NB4 (cell line): ENCODE results near the gene LRRC55.

Experiments
- DNase-seq: peaks from one replicate; pipeline ENCODE4 v3.0.0; 2010; ENCODE audit warnings: low read depth
- H3K4me3 ChIP-seq: one replicate; pipeline ENCODE4 v1.5.1; 2011; ENCODE audit warnings: mild to moderate bottlenecking, low read depth, low read length, moderate library complexity
- MYC ChIP-seq: IDR thresholded peaks from 2 replicates; pipeline ENCODE4 v1.6.1; 2011; ENCODE audit warnings: low read depth, low read length
- POLR2A ChIP-seq: IDR thresholded peaks from 2 replicates; pipeline ENCODE4 v1.6.1; 2011; ENCODE audit warnings: mild to moderate bottlenecking; ENCODE audit not compliant: insufficient read length; ENCODE audit errors: extremely low read depth
- TF ChIP-seq, protein P1 (sequence below): IDR thresholded peaks from one replicate; pipeline ENCODE4 v1.5.1; 2012; ENCODE audit warnings: low read depth, low read length
- TF ChIP-seq, protein P2 (sequence below): IDR thresholded peaks from 2 replicates; pipeline ENCODE4 v1.6.1; 2011; ENCODE audit warnings: low read depth, low read length

LRRC55 gene

DNA sequence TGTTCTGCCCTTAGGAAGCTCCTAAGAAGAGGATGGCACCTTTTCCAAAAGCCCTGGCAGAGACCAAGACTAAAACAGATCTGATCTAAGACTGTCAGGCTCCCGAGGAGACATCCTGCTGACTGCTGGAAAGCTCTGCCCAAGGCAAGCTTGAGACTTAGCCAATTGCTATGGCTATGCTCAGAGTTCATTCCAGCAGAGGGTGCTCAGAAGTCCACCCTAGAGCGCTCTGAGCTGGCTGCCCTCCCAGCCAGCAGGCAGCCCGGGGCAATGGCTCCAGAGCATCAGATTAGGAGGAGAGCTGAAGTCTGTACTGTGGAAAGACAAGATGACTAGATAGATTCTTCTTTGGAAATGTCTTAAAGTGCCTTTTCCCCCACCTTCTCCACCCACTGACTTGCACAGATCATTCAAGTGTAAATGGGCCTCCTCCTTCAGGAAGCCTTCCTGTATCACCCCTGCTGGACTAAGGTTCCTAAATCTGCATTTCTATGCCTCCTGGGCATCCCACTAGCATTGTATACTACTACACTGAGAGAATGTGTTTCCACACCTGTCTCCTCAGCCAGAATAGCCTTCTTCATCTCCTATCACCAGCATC is 23.4 kb downstream of the LRRC55 start:
- TF ChIP-seq, protein P1, sequence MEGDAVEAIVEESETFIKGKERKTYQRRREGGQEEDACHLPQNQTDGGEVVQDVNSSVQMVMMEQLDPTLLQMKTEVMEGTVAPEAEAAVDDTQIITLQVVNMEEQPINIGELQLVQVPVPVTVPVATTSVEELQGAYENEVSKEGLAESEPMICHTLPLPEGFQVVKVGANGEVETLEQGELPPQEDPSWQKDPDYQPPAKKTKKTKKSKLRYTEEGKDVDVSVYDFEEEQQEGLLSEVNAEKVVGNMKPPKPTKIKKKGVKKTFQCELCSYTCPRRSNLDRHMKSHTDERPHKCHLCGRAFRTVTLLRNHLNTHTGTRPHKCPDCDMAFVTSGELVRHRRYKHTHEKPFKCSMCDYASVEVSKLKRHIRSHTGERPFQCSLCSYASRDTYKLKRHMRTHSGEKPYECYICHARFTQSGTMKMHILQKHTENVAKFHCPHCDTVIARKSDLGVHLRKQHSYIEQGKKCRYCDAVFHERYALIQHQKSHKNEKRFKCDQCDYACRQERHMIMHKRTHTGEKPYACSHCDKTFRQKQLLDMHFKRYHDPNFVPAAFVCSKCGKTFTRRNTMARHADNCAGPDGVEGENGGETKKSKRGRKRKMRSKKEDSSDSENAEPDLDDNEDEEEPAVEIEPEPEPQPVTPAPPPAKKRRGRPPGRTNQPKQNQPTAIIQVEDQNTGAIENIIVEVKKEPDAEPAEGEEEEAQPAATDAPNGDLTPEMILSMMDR, result no peak
- TF ChIP-seq, protein P2, sequence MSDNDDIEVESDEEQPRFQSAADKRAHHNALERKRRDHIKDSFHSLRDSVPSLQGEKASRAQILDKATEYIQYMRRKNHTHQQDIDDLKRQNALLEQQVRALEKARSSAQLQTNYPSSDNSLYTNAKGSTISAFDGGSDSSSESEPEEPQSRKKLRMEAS, result no peak
- TF ChIP-seq POLR2A, result no peak
- TF ChIP-seq MYC, result no peak
- peak; percentile 12 for DNase-seq
- H3K4me3 ChIP-seq, result no peak overlapping the region

DNA sequence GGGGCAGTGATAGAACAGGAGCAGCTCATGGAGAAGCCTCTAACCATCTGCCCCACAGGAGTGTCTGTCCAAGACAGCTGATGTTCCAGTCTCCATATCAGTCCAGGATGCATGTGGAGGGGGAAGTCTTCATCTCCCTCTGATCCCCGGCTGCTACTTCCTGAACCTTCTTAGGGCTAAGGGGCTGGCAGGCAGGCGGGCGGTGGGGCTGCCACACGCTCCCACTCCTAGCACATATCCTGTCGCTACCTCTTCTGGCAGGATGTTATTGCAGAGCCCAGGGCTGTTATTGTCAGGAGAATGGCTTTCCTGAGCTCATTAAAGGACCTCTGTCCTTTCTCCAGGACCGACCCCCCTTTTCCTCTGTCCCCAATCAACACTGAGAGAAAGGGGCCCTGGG is 25.4 kb downstream of the LRRC55 start:
- TF ChIP-seq, protein P2, result no peak
- TF ChIP-seq POLR2A, result no peak
- no peak for TF ChIP-seq MYC
- TF ChIP-seq, protein P1, result no peak
- no peak overlapping the region for H3K4me3 ChIP-seq

DNA sequence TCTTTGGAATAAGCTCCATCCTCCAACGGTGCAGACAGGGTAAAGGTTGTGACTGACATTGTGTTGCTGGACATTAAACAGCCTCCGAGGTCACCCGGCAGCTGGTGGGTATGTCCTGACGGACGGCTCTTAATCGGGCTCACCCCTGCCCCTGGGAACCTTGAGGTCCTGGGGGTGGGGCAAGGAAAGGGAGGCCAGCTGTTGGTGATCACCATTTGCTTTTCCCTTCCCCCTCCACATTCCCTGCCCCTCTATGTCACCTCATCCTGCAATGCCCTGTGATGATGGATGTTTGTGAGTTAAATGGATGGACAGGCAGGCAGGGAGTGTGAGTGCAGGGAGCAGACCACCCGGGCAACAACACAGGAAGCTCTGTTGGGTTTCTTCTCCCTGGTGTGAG is 29.0 kb downstream of the LRRC55 start:
- TF ChIP-seq, protein P2, result no peak
- TF ChIP-seq POLR2A, result no peak
- TF ChIP-seq MYC, result no peak
- TF ChIP-seq, protein P1, result no peak
- no peak for DNase-seq

More for the DNA sequence above, 25.4 kb downstream of the LRRC55 start:
- DNase-seq, result no peak

DNA sequence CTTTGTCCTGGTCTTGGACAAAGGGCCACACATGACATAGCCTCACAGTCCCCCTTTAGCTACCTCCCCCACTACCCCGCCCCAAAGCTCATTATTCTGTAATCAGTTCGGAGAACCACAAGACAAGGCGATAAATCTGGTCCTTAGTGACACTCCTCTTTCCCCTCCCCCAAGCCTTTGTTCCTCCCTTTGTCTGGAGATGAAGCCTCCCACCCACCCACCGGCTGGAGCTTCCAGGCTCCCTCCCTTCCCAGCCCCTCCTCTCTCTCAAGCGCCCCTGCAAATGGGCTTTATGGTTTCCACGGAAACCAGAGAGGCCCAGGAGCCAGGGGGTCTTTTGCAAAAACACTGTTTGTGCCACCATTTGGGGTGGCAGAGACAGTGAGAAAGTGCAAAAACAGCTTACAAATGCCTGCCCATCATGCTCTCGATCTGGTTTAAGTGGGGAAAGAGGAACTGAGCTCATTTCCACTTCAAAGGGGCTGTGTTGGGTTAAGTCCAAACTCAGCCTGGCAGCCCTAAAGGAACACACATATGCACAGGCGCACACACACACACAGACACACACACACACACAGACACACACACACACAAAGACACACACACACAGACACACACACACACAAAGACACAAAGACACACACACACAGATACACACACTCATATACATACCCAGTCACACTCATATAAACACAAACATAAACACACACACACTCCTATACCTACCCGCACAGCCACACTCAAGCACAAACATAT is 31.8 kb downstream of the LRRC55 start:
- H3K4me3 ChIP-seq, result no peak overlapping the region
- TF ChIP-seq POLR2A, result no peak
- no peak for TF ChIP-seq MYC
- TF ChIP-seq, protein P2, result no peak
- TF ChIP-seq, protein P1, result no peak
- DNase-seq, result peak; percentile 19

More for the DNA sequence above, 29.0 kb downstream of the LRRC55 start:
- no peak overlapping the region for H3K4me3 ChIP-seq

DNA sequence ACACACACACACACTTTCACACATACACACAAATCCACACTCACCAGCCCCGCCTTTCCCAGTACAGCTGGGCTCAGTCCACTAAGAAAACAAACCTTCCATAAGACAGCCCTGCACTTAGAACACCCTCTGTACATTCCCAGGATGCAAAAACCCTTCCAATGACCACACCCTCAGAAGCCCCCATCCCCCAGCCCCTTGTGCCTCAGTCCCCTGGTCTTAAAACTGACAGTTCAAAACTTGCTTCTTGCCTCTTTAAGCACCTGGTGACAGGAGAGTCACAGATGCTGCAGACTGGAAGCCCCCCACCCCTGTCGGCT is 32.3 kb downstream of the LRRC55 start:
- H3K4me3 ChIP-seq, result no peak overlapping the region
- TF ChIP-seq MYC, result no peak
- no peak for TF ChIP-seq POLR2A
- TF ChIP-seq, protein P2, result no peak
- TF ChIP-seq, protein P1, result no peak
- DNase-seq, result no peak
